HG02885 (cell line): ENCODE measurements around the gene APOM.

Source experiments
- ATAC-seq: cut with Tn5 transposase; IDR thresholded peaks from one replicate; pipeline ENCODE4 v1.9.1; 2021; ENCODE audit warnings: mild to moderate bottlenecking; ENCODE audit not compliant: unreplicated experiment, poor library complexity

APOM gene

DNA sequence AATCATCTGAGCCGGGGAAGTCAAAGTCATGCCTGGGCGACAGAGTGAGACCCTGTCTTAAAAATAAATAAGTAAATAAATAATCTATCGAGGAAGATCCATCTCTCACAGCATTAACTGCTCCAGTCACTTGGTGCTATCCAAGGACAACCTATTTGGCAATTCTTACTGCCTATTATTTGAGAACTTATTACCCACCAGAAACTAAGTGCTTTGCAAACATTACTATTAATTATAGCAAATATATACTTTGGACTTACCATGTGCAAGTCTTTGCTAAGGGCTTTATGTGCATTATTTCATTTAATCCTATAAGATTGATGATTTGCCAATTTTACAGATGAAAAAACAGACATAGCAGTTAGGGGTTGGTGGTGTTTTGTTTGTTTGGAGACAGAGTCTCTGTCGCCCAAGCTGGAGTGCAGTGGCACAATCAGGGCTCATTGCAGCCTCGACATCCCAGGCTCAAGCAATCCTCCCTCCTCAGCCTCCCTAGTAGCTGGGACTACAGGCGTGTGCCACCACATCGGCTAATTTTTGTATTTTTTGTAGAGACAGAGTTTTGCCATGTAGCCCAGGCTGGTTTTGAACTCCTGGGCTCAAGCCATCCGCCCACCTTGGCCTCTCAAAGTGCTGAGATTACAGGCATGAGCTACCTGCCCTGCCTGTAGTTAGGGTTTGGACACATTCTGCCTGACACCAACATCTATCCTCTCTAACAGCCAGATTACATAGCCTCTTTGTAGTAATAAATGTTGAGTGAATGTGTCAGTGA, 933 bp upstream of the APOM start:
- no peak for ATAC-seq

DNA sequence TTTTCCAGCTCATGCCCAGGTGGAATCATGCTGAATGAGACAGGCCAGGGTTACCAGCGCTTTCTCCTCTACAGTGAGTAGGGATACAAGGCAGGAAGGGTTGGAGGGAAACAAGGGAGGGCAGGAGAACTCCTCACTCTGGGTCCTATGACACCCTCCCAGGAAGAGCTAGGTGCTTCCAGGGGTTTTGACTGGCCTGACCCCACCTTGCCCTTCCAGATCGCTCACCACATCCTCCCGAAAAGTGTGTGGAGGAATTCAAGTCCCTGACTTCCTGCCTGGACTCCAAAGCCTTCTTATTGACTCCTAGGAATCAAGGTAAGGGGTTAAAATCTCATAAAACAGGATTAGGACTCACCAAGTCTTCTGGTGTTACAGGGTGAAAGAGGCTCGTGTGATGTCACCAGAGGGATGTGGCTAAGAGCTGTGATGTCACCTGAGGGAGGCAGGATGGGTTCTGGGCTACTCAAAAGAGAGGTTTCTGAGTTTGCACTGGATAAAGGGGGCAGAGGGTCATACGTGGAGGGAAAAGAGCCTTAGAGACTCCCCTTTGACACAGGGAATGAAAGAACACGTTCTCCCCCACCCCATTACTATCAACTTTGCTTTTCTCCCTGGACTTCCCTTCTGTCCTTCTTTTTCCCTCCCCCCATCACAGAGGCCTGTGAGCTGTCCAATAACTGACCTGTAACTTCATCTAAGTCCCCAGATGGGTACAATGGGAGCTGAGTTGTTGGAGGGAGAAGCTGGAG, 1.9 kb downstream of the APOM start:
- no peak for ATAC-seq

DNA sequence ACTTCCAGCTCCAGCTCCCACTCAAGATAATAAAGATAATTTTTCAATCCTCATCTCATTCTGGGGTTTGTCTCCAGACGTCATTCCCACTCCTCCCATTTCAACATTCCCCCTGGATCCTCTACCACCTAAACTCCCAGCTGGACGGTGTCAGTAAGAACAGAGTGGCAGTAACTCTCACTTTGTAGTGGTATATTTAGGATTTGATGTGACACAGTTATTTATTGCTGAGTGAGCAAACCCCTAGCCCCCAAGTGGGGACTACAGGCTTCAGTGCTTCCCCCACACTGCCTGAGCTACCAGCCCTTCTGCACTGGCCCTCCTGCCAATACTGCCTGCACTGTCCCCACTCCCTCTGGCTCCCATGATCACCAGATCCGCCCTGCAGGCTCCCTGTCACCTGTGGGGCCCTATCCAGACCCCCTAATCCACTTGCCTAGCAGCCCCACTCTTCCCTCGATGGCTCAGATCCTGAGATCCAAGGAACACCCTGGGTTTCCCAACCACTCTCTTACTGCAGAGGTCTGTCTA, 2.5 kb downstream of the APOM start:
- no peak for ATAC-seq

DNA sequence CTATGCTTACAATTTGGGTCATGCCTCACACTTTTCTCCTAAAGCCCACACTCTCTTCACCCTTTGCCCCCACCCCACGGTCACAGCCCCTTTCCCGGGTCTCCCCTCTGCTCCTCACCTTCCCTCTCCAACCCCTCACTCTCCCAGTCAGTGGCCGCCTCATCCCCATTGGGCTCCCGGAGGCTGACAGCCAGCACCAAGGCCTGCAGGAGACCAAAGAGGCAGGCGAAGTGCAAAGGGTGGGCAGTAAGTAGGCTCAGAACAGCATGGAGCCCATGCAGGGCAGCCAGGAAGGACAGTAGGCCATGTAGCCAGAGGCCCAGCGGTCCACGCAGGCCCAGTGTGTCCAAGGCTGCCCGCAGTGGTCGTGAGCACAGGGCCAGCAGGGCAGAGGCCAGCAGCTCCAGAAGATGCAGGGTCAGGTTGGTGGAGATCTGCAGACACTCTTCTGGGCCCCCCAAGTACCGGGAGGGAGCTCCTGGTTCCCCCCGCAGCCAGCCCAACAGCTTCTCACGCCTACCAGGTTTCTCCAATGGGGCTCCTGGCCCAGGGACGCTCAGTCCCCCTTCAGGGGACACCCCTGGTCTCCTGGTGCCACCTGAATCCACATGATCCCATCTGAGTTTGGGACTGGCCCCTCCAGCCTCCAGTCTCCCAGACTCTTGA, 3.4 kb downstream of the APOM start:
- ATAC-seq = no peak

DNA sequence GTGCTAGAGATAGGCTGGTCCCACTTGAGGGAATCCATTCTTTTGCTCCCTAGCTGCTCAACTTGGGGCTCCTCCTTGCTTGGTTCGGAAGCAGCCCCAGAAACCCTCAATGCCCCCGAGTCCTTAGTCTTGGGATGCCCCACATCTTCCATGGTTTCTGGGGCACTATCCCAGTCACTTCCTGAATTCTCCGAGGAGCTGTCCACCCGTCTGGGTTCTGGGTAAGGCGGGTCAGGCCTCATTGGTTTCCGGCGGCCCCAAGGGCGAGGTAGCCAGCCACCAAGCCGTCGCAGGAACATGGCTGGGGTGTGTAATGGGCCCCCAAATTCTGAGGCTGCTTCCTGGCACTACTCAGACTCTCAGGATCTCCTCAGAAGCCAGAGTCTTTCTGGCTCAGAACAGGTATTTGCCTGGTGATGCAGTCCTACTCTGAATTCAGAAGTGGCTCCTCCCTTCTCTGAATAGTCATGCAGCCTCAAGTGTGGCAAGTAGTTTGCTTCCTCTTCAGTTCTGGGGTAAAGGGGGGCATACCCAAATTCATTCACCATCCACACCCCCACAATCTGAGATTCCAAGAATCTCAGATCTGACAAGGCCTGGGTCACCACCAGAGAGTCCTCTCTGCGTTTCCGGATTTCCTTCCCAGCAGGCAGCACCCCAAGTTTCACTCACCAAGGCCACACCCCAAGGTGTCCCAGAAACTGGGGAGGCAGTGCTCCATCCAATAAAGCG, 4.1 kb downstream of the APOM start:
- peak; percentile 15 for ATAC-seq

DNA sequence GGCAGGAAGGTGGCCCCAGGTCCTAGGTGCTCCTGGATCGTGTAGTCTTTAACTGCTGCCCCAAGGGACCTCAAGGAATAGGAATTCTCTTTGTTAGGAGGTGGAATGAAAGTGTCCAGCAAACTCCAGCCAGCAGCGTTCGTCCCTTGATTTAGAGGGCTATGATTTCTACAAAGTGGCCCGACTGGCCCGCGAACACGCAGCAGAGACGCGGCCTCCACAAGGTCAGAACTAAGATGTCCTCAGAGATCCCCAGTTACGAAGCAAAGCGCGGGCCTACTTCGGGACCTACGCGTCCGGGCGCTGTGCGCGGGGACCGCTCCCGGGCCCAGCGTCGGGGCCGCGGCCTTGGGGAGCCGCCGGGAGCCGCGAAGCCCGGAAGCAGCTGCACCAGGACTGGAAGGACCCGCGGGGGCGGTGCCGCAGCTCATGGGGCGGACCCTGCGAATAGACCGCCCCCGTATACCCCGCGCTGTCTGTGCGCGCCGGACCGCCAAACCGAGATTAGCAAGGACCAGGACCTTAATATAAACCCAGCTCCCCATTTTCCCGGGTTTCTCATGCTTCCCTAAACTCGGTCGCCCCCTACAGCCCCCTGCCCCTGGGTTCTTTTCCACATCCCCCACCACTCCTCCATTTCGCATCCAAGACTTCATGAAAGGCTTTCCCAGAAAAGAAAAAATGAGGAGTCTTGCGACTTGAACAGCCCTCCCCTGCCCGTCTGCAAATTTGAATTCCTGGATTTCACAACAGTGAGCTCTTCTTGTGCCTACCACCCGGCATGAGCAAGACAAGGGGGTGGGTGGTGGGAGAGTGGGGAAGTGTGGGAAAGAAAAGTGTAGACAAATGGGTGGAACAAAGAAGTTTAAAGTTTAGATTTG, 4.9 kb downstream of the APOM start, which contains the start of gene C6orf47:
TSS of gene C6orf47 (minus strand) at position 398 of the 881 bp plus-strand sequence. CDS start 831 bp downstream, outside the sequence.
- peak; percentile 54 for ATAC-seq

DNA sequence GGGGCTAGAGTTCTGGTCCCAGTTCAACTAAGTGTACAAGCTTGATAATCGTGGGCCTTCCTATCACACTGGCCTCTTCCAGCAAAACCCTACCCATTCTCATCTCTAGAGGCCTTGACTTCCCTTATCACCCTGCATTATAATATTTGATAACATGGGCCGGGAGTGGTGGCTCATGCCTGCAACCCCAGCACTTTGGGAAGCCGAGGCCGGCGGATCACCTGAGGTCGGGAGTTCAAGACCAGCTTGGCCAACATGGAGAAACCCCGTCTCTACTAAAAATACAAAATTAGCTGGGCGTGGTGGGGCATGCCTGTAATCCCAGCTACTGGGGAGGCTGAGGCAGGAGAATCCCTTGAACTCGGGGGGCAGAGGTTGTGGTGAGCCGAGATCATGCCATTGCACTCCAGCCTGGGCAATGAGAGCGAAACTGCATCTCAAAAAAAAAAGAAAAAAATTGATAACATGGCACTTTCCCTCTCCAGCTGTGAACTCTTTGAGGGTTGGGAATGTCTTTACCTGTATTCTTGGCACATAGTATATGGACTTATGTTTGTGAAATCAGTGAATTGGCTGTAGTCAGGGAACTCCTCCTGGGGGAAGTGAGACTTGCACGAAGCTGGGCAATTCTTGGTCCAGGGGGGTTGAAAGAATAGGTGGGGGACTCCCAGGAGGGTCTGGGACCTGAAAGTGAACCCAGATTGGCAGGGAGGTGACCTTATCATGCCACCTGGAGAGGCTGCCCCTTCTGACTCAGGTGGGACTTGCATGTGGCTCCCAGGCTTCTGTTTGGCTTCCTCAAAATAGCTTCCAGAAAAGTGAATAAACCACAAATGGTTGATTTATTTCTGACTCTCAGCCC, 5.8 kb downstream of the APOM start:
- ATAC-seq = no peak

DNA sequence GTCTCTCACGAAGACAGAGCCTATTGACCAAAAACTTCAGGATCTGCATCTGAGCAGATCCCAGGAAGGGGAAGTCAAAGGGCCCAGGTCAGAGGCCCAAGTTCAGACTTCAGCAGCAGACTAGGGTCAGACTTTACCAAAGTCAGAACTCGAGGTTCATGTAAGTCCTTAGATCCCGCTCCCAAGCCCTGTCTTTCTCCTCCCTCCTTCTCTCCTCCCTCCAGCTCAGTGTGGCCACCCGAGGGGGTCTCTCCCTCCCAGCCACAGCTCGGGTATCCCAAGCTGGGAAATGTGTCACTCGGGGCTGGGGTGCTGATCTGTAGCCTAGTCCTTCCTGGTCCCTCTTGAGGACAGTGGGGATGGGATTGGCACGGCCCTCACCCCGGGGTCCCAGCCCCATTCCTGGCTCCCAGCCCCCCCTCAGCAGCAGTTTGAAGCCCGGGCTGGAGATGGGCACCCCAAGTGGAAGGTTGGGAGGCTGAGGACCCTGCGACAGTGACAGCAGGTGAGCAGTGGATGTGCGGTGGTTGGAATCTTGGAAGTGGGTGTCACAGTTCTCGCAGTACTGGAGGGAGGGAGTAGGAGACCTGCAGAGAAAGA, 6.5 kb downstream of the APOM start:
- ATAC-seq = no peak

DNA sequence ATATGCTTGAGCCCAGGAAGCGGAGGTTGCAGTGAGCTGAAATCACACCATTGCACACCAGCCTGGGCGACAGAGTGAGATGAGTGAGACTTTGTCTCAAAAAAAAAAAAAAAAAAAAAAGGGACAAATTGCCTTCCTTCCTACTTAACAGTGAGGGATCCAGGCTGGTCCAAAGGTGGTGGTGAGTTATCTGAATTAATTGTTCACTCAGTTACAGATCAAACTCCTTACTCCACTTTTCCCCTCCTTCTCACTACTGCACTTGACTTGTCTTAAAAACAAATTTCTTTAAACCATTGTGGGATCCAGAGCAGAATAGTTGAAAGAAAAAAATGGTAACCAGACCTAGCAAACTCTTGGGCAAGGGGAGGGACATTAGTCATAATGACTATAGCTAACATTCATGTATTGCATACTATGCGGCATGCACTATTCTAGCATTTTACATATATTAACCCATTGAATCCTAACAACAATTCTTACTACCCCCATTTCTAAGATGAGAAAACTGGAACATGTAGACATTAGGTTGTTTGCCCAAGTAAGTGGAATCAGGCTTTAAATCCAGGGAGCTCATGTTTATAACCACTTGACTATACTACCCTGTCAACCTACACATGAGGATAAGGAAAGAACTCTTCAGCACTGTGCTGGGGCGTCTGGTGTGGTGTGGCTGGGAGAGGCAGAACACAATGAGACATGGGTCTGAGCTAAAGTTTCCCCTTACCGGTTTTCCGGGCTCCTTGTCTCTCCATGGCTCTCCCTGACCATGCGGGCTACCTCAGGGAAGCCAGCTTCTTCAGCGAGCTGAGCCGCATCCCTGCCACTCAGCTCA, 7.6 kb downstream of the APOM start:
- ATAC-seq = no peak

DNA sequence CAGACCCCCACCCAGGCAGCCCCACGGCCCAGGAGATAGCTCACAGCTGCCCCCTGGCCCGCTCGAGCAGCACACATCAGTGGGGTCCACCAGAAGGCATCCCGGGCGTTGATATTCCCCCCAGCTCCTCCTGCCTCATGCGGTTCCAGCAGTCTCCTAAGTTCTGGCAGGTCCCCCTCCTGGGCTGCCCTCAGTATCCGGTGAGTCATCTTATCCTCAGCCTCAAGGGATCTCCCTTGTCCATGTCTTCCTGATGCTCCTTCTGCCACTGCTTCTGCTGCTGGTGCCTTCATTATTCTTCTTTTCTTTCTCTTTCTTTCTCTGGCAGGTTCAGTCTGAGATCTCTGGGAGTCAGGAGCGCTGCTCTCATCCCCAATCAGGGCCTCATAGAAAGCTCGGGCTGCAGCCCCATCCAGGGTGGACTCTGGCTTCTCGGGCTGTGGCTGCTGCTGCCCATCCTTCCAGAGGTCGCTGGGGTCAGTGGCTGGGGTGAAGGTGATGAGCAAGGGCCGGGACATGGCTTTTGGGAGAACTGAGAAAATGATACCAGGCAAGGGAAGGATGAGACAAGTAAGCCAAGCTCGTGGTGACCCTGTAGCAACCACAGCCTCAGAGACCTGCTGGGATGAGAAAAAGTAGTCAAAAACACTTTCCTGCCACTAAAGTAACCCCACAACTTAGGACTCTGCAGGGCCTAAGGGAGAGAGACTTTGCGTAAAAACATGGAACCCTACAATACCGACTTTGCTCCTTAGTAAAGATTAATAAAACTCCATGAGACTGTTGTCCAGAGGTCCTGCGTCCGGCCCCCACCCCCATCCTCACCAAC, 8.5 kb downstream of the APOM start:
- ATAC-seq = no peak

DNA sequence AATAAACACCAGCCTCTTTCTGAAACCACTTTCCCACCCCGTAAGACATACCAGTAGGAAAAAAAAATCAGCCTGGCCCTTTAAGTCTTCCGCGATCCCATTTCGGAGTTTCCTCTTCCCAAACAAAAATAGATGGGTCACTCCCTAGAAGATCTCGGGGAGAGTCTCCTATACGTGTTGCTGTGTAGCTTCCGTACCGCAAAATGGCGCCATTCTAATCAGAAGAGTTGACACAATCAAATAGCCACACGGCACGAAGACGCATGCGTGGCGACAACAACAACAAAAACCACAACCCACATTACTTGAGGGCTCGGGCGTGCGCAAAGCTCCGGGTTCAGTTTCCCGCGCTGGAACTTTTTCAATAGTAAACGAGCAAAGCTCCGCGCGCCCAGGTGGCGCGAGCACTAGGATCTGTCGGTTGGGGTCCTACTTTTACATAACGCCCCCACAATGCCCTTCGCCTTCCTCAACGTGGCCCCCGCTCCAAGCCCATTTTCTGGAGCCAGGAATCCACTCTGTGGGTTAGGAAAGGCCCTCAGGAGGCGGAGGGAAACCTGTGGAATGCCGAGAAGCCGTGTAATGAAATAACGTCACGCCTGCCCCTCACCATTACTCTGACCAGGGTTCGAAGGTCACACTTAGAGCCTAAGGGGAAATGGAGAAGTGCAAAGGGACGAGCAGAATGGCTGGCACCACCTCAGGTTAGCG, 9.3 kb downstream of the APOM start, which contains the start of gene GPANK1:
TSS of gene GPANK1 (minus strand) at position 208 of the 711 bp plus-strand sequence. CDS start 519 bp downstream, outside the sequence.
- peak; percentile 34 for ATAC-seq

DNA sequence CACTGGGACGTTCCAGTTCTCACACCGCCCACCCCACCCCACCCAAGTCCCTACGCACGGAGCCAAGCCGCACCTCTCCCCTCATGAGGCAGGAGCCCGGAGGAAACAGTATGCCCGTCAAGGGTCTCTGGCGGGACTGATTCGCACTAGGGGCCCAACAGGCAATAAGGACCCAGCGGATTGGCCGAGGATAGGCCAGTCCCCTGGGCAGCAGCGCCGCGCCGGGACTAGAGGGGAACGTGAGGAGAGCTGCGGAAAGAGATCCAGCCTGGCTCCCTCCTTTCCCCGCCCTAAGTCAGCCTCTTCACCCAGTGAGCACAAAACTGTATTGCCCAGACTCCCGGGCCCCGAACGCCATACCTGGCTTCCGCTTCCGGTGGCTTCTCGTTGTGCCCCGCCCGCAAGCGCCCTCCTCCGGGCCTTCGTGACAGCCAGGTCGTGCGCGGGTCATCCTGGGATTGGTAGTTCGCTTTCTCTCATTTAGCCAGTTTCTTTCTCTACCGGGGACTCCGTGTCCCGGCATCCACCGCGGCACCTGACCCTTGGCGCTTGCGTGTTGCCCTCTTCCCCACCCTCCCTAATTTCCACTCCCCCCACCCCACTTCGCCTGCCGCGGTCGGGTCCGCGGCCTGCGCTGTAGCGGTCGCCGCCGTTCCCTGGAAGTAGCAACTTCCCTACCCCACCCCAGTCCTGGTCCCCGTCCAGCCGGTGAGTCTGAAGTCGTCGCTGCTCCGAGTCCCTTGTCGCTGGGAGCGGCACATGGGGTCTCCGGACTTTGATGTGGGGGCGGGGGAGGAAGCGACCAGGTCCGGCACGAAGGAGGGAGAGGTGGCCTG, 10.0 kb downstream of the APOM start, which contains the start of gene CSNK2B:
TSS of gene CSNK2B (plus strand) at position 580 of the 836 bp plus-strand sequence. CDS start 752 bp downstream, outside the sequence.
- ATAC-seq = peak; percentile 84

DNA sequence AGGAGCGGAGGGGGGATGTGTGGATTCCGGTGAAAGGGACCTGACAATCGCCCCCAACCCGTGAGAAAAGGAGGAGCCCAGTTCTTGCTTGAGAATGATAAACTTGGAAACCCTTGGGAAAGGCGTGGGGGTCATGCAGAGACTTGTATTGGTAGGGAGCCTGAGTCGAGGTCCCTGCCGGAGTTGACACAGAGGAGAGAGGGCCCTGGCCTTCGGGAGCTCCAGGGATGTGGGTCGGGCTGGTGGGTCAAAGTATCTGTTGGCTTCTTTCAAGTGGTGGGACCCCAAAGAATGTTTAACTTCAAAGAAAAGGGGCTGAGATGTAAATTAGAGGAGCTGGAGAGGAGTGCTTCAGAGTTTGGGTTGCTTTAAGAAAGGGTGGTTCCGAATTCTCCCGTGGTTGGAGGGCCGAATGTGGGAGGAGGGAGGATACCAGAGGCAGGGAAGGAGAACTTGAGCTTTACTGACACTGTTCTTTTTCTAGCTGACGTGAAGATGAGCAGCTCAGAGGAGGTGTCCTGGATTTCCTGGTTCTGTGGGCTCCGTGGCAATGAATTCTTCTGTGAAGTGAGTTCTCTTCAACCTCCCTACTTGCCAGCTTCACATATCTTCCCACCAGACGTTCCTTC, 10.8 kb downstream of the APOM start:
- no peak for ATAC-seq

DNA sequence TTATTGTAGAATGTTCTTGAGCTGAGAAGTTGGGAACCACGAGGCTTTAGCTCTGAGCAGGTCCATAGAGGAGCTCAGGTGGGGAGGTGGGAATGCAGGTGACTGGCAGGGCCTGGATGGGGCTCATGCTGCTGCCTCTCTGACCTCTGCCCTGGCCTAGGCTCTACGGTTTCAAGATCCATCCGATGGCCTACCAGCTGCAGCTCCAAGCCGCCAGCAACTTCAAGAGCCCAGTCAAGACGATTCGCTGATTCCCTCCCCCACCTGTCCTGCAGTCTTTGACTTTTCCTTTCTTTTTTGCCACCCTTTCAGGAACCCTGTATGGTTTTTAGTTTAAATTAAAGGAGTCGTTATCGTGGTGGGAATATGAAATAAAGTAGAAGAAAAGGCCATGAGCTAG, 14.0 kb downstream of the APOM start, which contains the start of gene LY6G5B:
TSS of gene LY6G5B (plus strand) at position 301 of the 400 bp plus-strand sequence. CDS start 975 bp downstream, outside the sequence.
- no peak for ATAC-seq
